NCI-H1105 (cell line): ENCODE data around the gene DBN1.
"Not testable (repeated sequence)": the region's sequence is repeated elsewhere in the genome, so short reads cannot be mapped to it uniquely, and the experiment has no call there.

Source experiments
- DNase-seq: peaks from one replicate; lab custom pipeline; 2025; lab: John Stamatoyannopoulos, UW

Gene DBN1

GRCh38 chr5:177429248-177430040 lies 44.0 kb downstream of the DBN1 start:
- no peak for DNase-seq

GRCh38 chr5:177428574-177429217 lies 44.7 kb downstream of the DBN1 start:
- no peak for DNase-seq

- DNase-seq = no peak
Measured at GRCh38 chr5:177427919-177428573, 45.4 kb downstream of the DBN1 start.

GRCh38 chr5:177427211-177427822 lies 46.1 kb downstream of the DBN1 start:
- no peak for DNase-seq

GRCh38 chr5:177426566-177427210 lies 46.7 kb downstream of the DBN1 start, which contains the start of gene GRK6:
TSS of gene GRK6 (plus strand) at chr5:177426676. CDS start at chr5:177426846, 170 bp downstream.
- DNase-seq = no peak

GRCh38 chr5:177425801-177426565 lies 47.5 kb downstream of the DBN1 start:
- peak; percentile 98 for DNase-seq

- no peak for DNase-seq
Measured at GRCh38 chr5:177425196-177425800, 48.1 kb downstream of the DBN1 start.

- no peak for DNase-seq
Measured at GRCh38 chr5:177423671-177424070, 49.8 kb downstream of the DBN1 start.

GRCh38 chr5:177421062-177421798 lies 52.2 kb downstream of the DBN1 start:
- no peak for DNase-seq

- DNase-seq = not testable (repeated sequence)
Measured at GRCh38 chr5:177420472-177420871, 53.0 kb downstream of the DBN1 start.

- DNase-seq = no peak
Measured at GRCh38 chr5:177419046-177419445, 54.4 kb downstream of the DBN1 start.

- not testable (repeated sequence) for DNase-seq
Measured at GRCh38 chr5:177417081-177417480, 56.4 kb downstream of the DBN1 start.

- no peak for DNase-seq
Measured at GRCh38 chr5:177414481-177414880, 59.0 kb downstream of the DBN1 start.

- DNase-seq = no peak
Measured at GRCh38 chr5:177412603-177413233, 60.7 kb downstream of the DBN1 start.

GRCh38 chr5:177410575-177410974 lies 62.9 kb downstream of the DBN1 start:
- DNase-seq = no peak

- DNase-seq = no peak
Measured at GRCh38 chr5:177409043-177409801, 64.2 kb downstream of the DBN1 start, which contains the start of gene F12. TSS of gene F12 (minus strand) at chr5:177409564. CDS start at chr5:177409527, 37 bp downstream.
